Activated naive CD4-positive, alpha-beta T cell treated with anti-CD3 and anti-CD28 coated beads, Interleukin-2, amount 10 ng/mL, durations not matched to agents 7 days and 5 days (primary cell): Measurements from ENCODE around the gene TMA7B.
"Not testable (repeated sequence)": the region's sequence is repeated elsewhere in the genome, so short reads cannot be mapped to it uniquely, and the experiment has no call there.

ENCODE experiments used
- CTCF ChIA-PET: fragments of 350-600 bp; sonication (Branson Sonifier 250); formaldehyde crosslinking; loops from one replicate; lab custom pipeline; 2021; ENCODE audit warnings: antibody characterized with exemption; lab: Charles Lee
- DNase-seq: peaks from one replicate; pipeline ENCODE4 v3.0.0-alpha.2; 2020
- H3K27ac Mint-ChIP-seq: one replicate; pipeline ENCODE4 v1.8.0; 2021; ENCODE audit warnings: mild to moderate bottlenecking, moderate library complexity, mixed read lengths
- H3K27me3 Mint-ChIP-seq: one replicate; pipeline ENCODE4 v1.8.0; 2021; ENCODE audit warnings: mild to moderate bottlenecking, mixed read lengths
- H3K36me3 Mint-ChIP-seq: one replicate; pipeline ENCODE4 v1.8.0; 2021; ENCODE audit warnings: mixed read lengths
- H3K4me1 Mint-ChIP-seq: one replicate; pipeline ENCODE4 v1.8.0; 2021; ENCODE audit warnings: mixed read lengths
- H3K4me3 Mint-ChIP-seq: one replicate; pipeline ENCODE4 v1.8.0; 2021; ENCODE audit warnings: mild to moderate bottlenecking, moderate library complexity, mixed read lengths
- H3K9me3 Mint-ChIP-seq: one replicate; pipeline ENCODE4 v1.8.0; 2021; ENCODE audit warnings: mixed read lengths

The TMA7B gene

GRCh38 chr22:39951603-39952293 is 8.4 kb upstream of the TMA7B start:
- Mint-ChIP-seq H3K36me3 (peaks cover 75% of the 10 kb centered on the region), H3K27ac (peak overlapping the region; percentile 82), H3K4me1 (peaks cover 89% of the 10 kb centered on the region), H3K4me3 (peak overlapping the region; percentile 21)
- DNase-seq, result peak; percentile 70
- not testable (repeated sequence) for H3K27me3 Mint-ChIP-seq, H3K9me3 Mint-ChIP-seq
- CTCF ChIA-PET, result interaction anchor here (0.8 to 2.1 kb wide), 3 partner anchors 9 to 19 kb away, joined by 4 to 7 read pairs (median 6); no protein-coding TSS in a partner anchor

- H3K27me3 Mint-ChIP-seq, result no peaks in the 10 kb centered on the region
- H3K27ac Mint-ChIP-seq, result peak overlapping the region; percentile 82
- DNase-seq, result no peak
- H3K9me3 Mint-ChIP-seq, result no peaks in the 10 kb centered on the region
- H3K36me3 Mint-ChIP-seq, result peaks cover 75% of the 10 kb centered on the region
- CTCF ChIA-PET, result interaction anchor here (0.8 to 2.1 kb wide), 5 partner anchors 9 to 72 kb away, joined by 3 to 7 read pairs (median 4); no protein-coding TSS in a partner anchor
- H3K4me3 Mint-ChIP-seq, result peak overlapping the region; percentile 61
- peaks cover 89% of the 10 kb centered on the region for H3K4me1 Mint-ChIP-seq
Measured at GRCh38 chr22:39952347-39952746, 7.8 kb upstream of the TMA7B start.

- CTCF ChIA-PET, result interaction anchor here (1.0 to 1.4 kb wide), 3 partner anchors 8 to 71 kb away, joined by 3 read pairs; no protein-coding TSS in a partner anchor
- Mint-ChIP-seq H3K4me1 (peaks cover 91% of the 10 kb centered on the region), H3K27me3 (no peaks in the 10 kb centered on the region), H3K9me3 (no peaks in the 10 kb centered on the region), H3K36me3 (peaks cover 77% of the 10 kb centered on the region), H3K27ac (peak overlapping the region; percentile 82), H3K4me3 (no peak overlapping the region)
- no peak for DNase-seq
Measured at GRCh38 chr22:39953101-39953500, 7.1 kb upstream of the TMA7B start.

- Mint-ChIP-seq H3K9me3 (no peaks in the 10 kb centered on the region), H3K4me3 (no peak overlapping the region), H3K4me1 (peaks cover 93% of the 10 kb centered on the region), H3K36me3 (peaks cover 79% of the 10 kb centered on the region), H3K27me3 (no peaks in the 10 kb centered on the region), H3K27ac (peak overlapping the region; percentile 25)
- DNase-seq, result no peak
- CTCF ChIA-PET, result no interaction called here
Measured at GRCh38 chr22:39954584-39955055, 5.6 kb upstream of the TMA7B start.

GRCh38 chr22:39955675-39956074 is 4.5 kb upstream of the TMA7B start:
- no peaks in the 10 kb centered on the region for H3K27me3 Mint-ChIP-seq
- peaks cover 93% of the 10 kb centered on the region for H3K4me1 Mint-ChIP-seq
- CTCF ChIA-PET, result interaction anchor here (0.8 to 1.4 kb wide), 2 partner anchors 23 to 401 kb away, joined by 4 to 5 read pairs; no protein-coding TSS in a partner anchor
- DNase-seq, result no peak
- H3K27ac Mint-ChIP-seq, result peak overlapping the region; percentile 45
- H3K36me3 Mint-ChIP-seq, result peaks cover 79% of the 10 kb centered on the region
- no peak overlapping the region for H3K4me3 Mint-ChIP-seq
- H3K9me3 Mint-ChIP-seq, result no peaks in the 10 kb centered on the region

- CTCF ChIA-PET, result interaction anchor here (1.3 kb wide), 1 partner anchor 67 kb away, joined by 3 read pairs; no protein-coding TSS in a partner anchor
- no peak overlapping the region for H3K4me3 Mint-ChIP-seq
Measured at GRCh38 chr22:39956932-39957664, 3.1 kb upstream of the TMA7B start.

GRCh38 chr22:39958009-39958711 is 2.0 kb upstream of the TMA7B start:
- no peaks in the 10 kb centered on the region for H3K27me3 Mint-ChIP-seq
- DNase-seq, result no peak
- CTCF ChIA-PET, result no interaction called here
- H3K9me3 Mint-ChIP-seq, result no peaks in the 10 kb centered on the region
- H3K27ac Mint-ChIP-seq, result no peak overlapping the region
- H3K4me1 Mint-ChIP-seq, result peaks cover 90% of the 10 kb centered on the region
- H3K36me3 Mint-ChIP-seq, result peaks cover 76% of the 10 kb centered on the region
- no peak overlapping the region for H3K4me3 Mint-ChIP-seq

More at GRCh38 chr22:39956932-39957664, 3.1 kb upstream of the TMA7B start:
- H3K27ac Mint-ChIP-seq, result peak overlapping the region; percentile 19
- no peak for DNase-seq
- H3K36me3 Mint-ChIP-seq, result peaks cover 79% of the 10 kb centered on the region
- H3K9me3 Mint-ChIP-seq, result no peaks in the 10 kb centered on the region
- no peaks in the 10 kb centered on the region for H3K27me3 Mint-ChIP-seq
- H3K4me1 Mint-ChIP-seq, result peaks cover 93% of the 10 kb centered on the region

- Mint-ChIP-seq H3K4me3 (no peak overlapping the region), H3K36me3 (peaks cover 75% of the 10 kb centered on the region), H3K27me3 (no peaks in the 10 kb centered on the region), H3K27ac (peak overlapping the region; percentile 75), H3K4me1 (peaks cover 86% of the 10 kb centered on the region), H3K9me3 (no peaks in the 10 kb centered on the region)
- CTCF ChIA-PET, result interaction anchor here (1.1 kb wide), 1 partner anchor 35 kb away, joined by 3 read pairs; no protein-coding TSS in a partner anchor
- no peak for DNase-seq
Measured at GRCh38 chr22:39958949-39959639, 1.1 kb upstream of the TMA7B start.

- Mint-ChIP-seq H3K4me3 (no peak overlapping the region), H3K36me3 (peaks cover 82% of the 10 kb centered on the region), H3K9me3 (no peaks in the 10 kb centered on the region), H3K27me3 (no peaks in the 10 kb centered on the region), H3K4me1 (peaks cover 68% of the 10 kb centered on the region), H3K27ac (peak overlapping the region; percentile 78)
- DNase-seq, result peak; percentile 78
- CTCF ChIA-PET, result interaction anchor here (0.7 to 1.5 kb wide), 3 partner anchors 8 to 83 kb away, joined by 3 read pairs; no protein-coding TSS in a partner anchor
Measured at GRCh38 chr22:39960791-39961746, 872 bp downstream of the TMA7B start.

GRCh38 chr22:39962071-39962470 is 1.9 kb downstream of the TMA7B start:
- Mint-ChIP-seq H3K27me3 (no peaks in the 10 kb centered on the region), H3K4me3 (no peak overlapping the region), H3K9me3 (no peaks in the 10 kb centered on the region), H3K4me1 (peaks cover 61% of the 10 kb centered on the region), H3K27ac (peak overlapping the region; percentile 78), H3K36me3 (peaks cover 87% of the 10 kb centered on the region)
- CTCF ChIA-PET, result interaction anchor here (0.6 to 1.5 kb wide), 3 partner anchors 9 to 48 kb away, joined by 3 read pairs; no protein-coding TSS in a partner anchor
- no peak for DNase-seq

GRCh38 chr22:39965748-39966147 is 5.6 kb downstream of the TMA7B start:
- no peaks in the 10 kb centered on the region for H3K9me3 Mint-ChIP-seq
- no peak overlapping the region for H3K27ac Mint-ChIP-seq
- no peak for DNase-seq
- H3K4me3 Mint-ChIP-seq, result no peak overlapping the region
- peaks cover 81% of the 10 kb centered on the region for H3K36me3 Mint-ChIP-seq
- H3K27me3 Mint-ChIP-seq, result no peaks in the 10 kb centered on the region
- CTCF ChIA-PET, result interaction anchor here (0.9 to 2.2 kb wide), 2 partner anchors 33 to 59 kb away, joined by 3 to 7 read pairs; no protein-coding TSS in a partner anchor
- peaks cover 26% of the 10 kb centered on the region for H3K4me1 Mint-ChIP-seq

GRCh38 chr22:39966470-39966869 is 6.3 kb downstream of the TMA7B start:
- Mint-ChIP-seq H3K27ac (no peak overlapping the region), H3K4me1 (peaks cover 19% of the 10 kb centered on the region), H3K4me3 (no peak overlapping the region), H3K36me3 (peaks cover 82% of the 10 kb centered on the region), H3K27me3 (no peaks in the 10 kb centered on the region), H3K9me3 (no peaks in the 10 kb centered on the region)
- no peak for DNase-seq
- CTCF ChIA-PET, result interaction anchor here (0.9 to 2.2 kb wide), 3 partner anchors 17 to 59 kb away, joined by 3 to 7 read pairs (median 3); no protein-coding TSS in a partner anchor
